Suprapubic skin (tissue), 4 donors: ENCODE measurements around the gene MYADM. TPM values are rescaled to one million over a fixed set of nuclear protein-coding genes. Genes with fewer than 3 reads are reported as not detected.
"Not testable (repeated sequence)": the region's sequence is repeated elsewhere in the genome, so short reads cannot be mapped to it uniquely, and the experiment has no call there.

Source experiments
- DNase-seq, 2 donors: peaks; one replicate each; pipeline ENCODE4 v3.0.0-alpha.2; 2019; ENCODE audit warnings: low spot score in 2 of 2
- H3K27ac ChIP-seq: fragments of 200-600 bp; sonication (generic); one replicate; pipeline ENCODE4 v1.5.1; 2019
- H3K27me3 ChIP-seq: fragments of 200-600 bp; sonication (generic); one replicate; pipeline ENCODE4 v1.5.1; 2019
- H3K36me3 ChIP-seq: fragments of 200-600 bp; sonication (generic); one replicate; pipeline ENCODE4 v1.5.1; 2019
- H3K4me1 ChIP-seq: fragments of 200-600 bp; sonication (generic); one replicate; pipeline ENCODE4 v1.5.1; 2019
- H3K4me3 ChIP-seq: fragments of 200-600 bp; sonication (generic); one replicate; pipeline ENCODE4 v1.5.1; 2019; ENCODE audit warnings: mild to moderate bottlenecking
- H3K9me3 ChIP-seq: fragments of 200-600 bp; sonication (generic); one replicate; pipeline ENCODE4 v1.5.1; 2019
- CTCF ChIP-seq, 2 donors: fragments of 200-600 bp in 1 of 2; fragments of 450-650 bp in 1 of 2; sonication (generic) in 1 of 2; IDR thresholded peaks; one replicate each; pipeline ENCODE4 v1.5.1; 2016 to 2019; ENCODE audit warnings: antibody characterized with exemption in 2 of 2, mild to moderate bottlenecking in 1 of 2, moderate library complexity in 1 of 2
- EP300 ChIP-seq: sonication (generic); formaldehyde crosslinking; IDR thresholded peaks from one replicate; pipeline ENCODE4 v1.6.1; 2017; ENCODE audit warnings: antibody characterized with exemption
- POLR2A ChIP-seq, 2 donors: fragments of 450-650 bp; IDR thresholded peaks; one replicate each; pipeline ENCODE4 v1.6.1; 2017; ENCODE audit warnings: antibody characterized with exemption in 2 of 2, mild to moderate bottlenecking in 2 of 2, moderate library complexity in 2 of 2
- POLR2AphosphoS5 ChIP-seq, 3 donors: sonication (generic); formaldehyde crosslinking; IDR thresholded peaks; one replicate each; pipeline ENCODE4 v1.6.1; 2017; ENCODE audit warnings: antibody characterized with exemption in 3 of 3
- WGBS: methylation state at CpG from one replicate; pipeline ENCODE4 v1.1.5; 2018; 5-methylcytosine and 5-hydroxymethylcytosine counted together
- total RNA-seq, 4 donors: library from RNA; depleted of rRNA; stranded (reverse); fragments of >200 nt; gene quantifications; one replicate each; pipeline ENCODE4 v1.1.0, GENCODE V29; 2016

MYADM gene
- total RNA-seq, 4 donors from 2014 or later: 27.5 to 72.4 (median 67.4) TPM

GRCh38 chr19:53826876-53827275, 40.8 kb upstream of the MYADM start:
- no peak overlapping the region for H3K27ac ChIP-seq
- no peaks in the 10 kb centered on the region for H3K4me1 ChIP-seq
- DNase-seq: no peak
- peaks cover 29% of the 10 kb centered on the region for H3K27me3 ChIP-seq
- TF ChIP-seq EP300: no peak
- TF ChIP-seq POLR2A (IDR thresholded peaks at IDR 0.05): no peak
- 74% methylated on average over 7 of the region's 7 CpGs for WGBS
- no peaks in the 10 kb centered on the region for H3K36me3 ChIP-seq
- H3K4me3 ChIP-seq: no peak overlapping the region
- H3K9me3 ChIP-seq: no peaks in the 10 kb centered on the region

GRCh38 chr19:53828531-53828930, 39.2 kb upstream of the MYADM start:
- WGBS: 62% methylated on average over 3 of the region's 3 CpGs
- Histone ChIP-seq H3K36me3 (no peaks in the 10 kb centered on the region), H3K4me1 (no peaks in the 10 kb centered on the region), H3K9me3 (no peaks in the 10 kb centered on the region), H3K27me3 (peaks cover 31% of the 10 kb centered on the region), H3K27ac (no peak overlapping the region), H3K4me3 (no peak overlapping the region)
- DNase-seq: no peak
- TF ChIP-seq CTCF (IDR thresholded peaks at IDR 0.05) (no peak), EP300 (no peak), POLR2AphosphoS5 (IDR thresholded peaks at IDR 0.05) (no peak), POLR2A (IDR thresholded peaks at IDR 0.05) (no peak)

GRCh38 chr19:53832861-53833260, 34.8 kb upstream of the MYADM start:
- 21% methylated on average over 12 of the region's 13 CpGs for WGBS
- not testable (repeated sequence) for H3K9me3 ChIP-seq, H3K27ac ChIP-seq, DNase-seq, H3K4me1 ChIP-seq, H3K4me3 ChIP-seq, H3K36me3 ChIP-seq
- H3K27me3 ChIP-seq: peaks cover 14% of the 10 kb centered on the region

GRCh38 chr19:53838446-53838845, 29.2 kb upstream of the MYADM start:
- not testable (repeated sequence) for H3K4me3 ChIP-seq, H3K36me3 ChIP-seq, H3K9me3 ChIP-seq, H3K27ac ChIP-seq, DNase-seq, H3K27me3 ChIP-seq
- peaks cover 11% of the 10 kb centered on the region for H3K4me1 ChIP-seq
- 76% methylated on average over 5 of the region's 5 CpGs for WGBS

GRCh38 chr19:53840241-53840640, 27.4 kb upstream of the MYADM start:
- not testable (repeated sequence) for H3K27ac ChIP-seq, H3K4me3 ChIP-seq, DNase-seq, H3K9me3 ChIP-seq, H3K27me3 ChIP-seq, H3K36me3 ChIP-seq
- WGBS: 95% methylated on average over 12 of the region's 12 CpGs
- H3K4me1 ChIP-seq: peaks cover 11% of the 10 kb centered on the region

- not testable (repeated sequence) for DNase-seq, H3K4me3 ChIP-seq, H3K36me3 ChIP-seq, H3K27me3 ChIP-seq, H3K9me3 ChIP-seq, H3K27ac ChIP-seq
- WGBS: 65% methylated on average over 4 of the region's 4 CpGs
- peaks cover 11% of the 10 kb centered on the region for H3K4me1 ChIP-seq
Observed at GRCh38 chr19:53840914-53841313, 26.8 kb upstream of the MYADM start.

GRCh38 chr19:53844849-53845246, 22.8 kb upstream of the MYADM start:
- TF ChIP-seq EP300 (no peak), CTCF (IDR thresholded peaks at IDR 0.05) (no peak), POLR2A (IDR thresholded peaks at IDR 0.05) (no peak), POLR2AphosphoS5 (IDR thresholded peaks at IDR 0.05) (no peak)
- H3K27ac ChIP-seq: no peak overlapping the region
- no peak for DNase-seq

GRCh38 chr19:53847555-53847954, 20.1 kb upstream of the MYADM start:
- no peaks in the 10 kb centered on the region for H3K36me3 ChIP-seq
- no peaks in the 10 kb centered on the region for H3K27me3 ChIP-seq
- TF ChIP-seq CTCF (IDR thresholded peaks at IDR 0.05) (no peak), POLR2AphosphoS5 (IDR thresholded peaks at IDR 0.05) (no peak), POLR2A (IDR thresholded peaks at IDR 0.05) (no peak), EP300 (no peak)
- H3K27ac ChIP-seq: no peak overlapping the region
- no peak for DNase-seq
- no peaks in the 10 kb centered on the region for H3K9me3 ChIP-seq
- 56% methylated on average over 8 of the region's 8 CpGs for WGBS
- H3K4me1 ChIP-seq: peaks cover 16% of the 10 kb centered on the region
- H3K4me3 ChIP-seq: no peak overlapping the region

More at GRCh38 chr19:53844849-53845246, 22.8 kb upstream of the MYADM start:
- peaks cover 15% of the 10 kb centered on the region for H3K4me1 ChIP-seq
- H3K9me3 ChIP-seq: no peaks in the 10 kb centered on the region
- no peaks in the 10 kb centered on the region for H3K36me3 ChIP-seq
- H3K27me3 ChIP-seq: no peaks in the 10 kb centered on the region
- WGBS: 87% methylated on average over 9 of the region's 9 CpGs
- H3K4me3 ChIP-seq: no peak overlapping the region
